Gastrocnemius medialis (tissue), 4 donors: Measurements from ENCODE around the gene GNAI2. TPM values are rescaled to one million over a fixed set of nuclear protein-coding genes. Genes with fewer than 3 reads are reported as not detected.
A peak's percentile ranks its signal among the peaks of the same experiment; 100 is the strongest.

Experiments used
- ATAC-seq, 2 donors: fragments of 150-250 bp; one replicate each; pipeline ENCODE4 v1.9.1; 2016
- DNase-seq, 2 donors: peaks; one replicate each; pipeline ENCODE4 v3.0.0-alpha.2; 2019
- H3K27ac ChIP-seq, 4 donors: fragments of 200-600 bp; sonication (generic); 1 replicate in 1 of 4; 2 replicates in 3 of 4; pipeline ENCODE4 v1.5.1; 2016 to 2018; ENCODE audit warnings: mild to moderate bottlenecking in 2 of 4, moderate library complexity in 1 of 4
- H3K27me3 ChIP-seq, 3 donors: fragments of 200-600 bp; sonication (generic) in 2 of 3; 1 replicate in 1 of 3; 2 replicates in 2 of 3; pipeline versions ENCODE4 v1.5.1 to v1.6.0; 2016 to 2019; ENCODE audit warnings: mild to moderate bottlenecking in 1 of 3, moderate library complexity in 1 of 3
- H3K36me3 ChIP-seq, 2 donors: fragments of 200-600 bp; sonication (generic) in 1 of 2; one replicate each; pipeline ENCODE4 v1.5.1; 2017 to 2018
- H3K4me1 ChIP-seq, 2 donors: fragments of 200-600 bp; sonication (generic) in 1 of 2; one replicate each; pipeline ENCODE4 v1.5.1; 2016 to 2017; ENCODE audit warnings: mild to moderate bottlenecking in 2 of 2
- H3K4me3 ChIP-seq, 4 donors: fragments of 200-600 bp; sonication (generic) in 3 of 4; 1 replicate in 1 of 4; 2 replicates in 3 of 4; pipeline ENCODE4 v1.5.1; 2016 to 2019; ENCODE audit warnings: mild to moderate bottlenecking in 2 of 4
- H3K9me3 ChIP-seq, 3 donors: fragments of 200-600 bp; sonication (generic) in 2 of 3; 1 replicate in 1 of 3; 2 replicates in 2 of 3; pipeline ENCODE4 v1.5.1; 2016 to 2019
- CTCF ChIP-seq, 5 experiments: fragments of 450-650 bp in 3 of 5; fragments of 200-600 bp in 2 of 5; sonication (generic) in 2 of 5; IDR thresholded peaks in 4 of 5; conservative IDR thresholded peaks in 1 of 5; 1 replicate in 4 of 5; 2 replicates in 1 of 5; pipeline ENCODE4 v1.5.1; 2016 to 2019; ENCODE audit warnings: antibody characterized with exemption in 5 of 5, mild to moderate bottlenecking in 3 of 5, moderate library complexity in 3 of 5
- POLR2A ChIP-seq, 2 donors: fragments of 450-650 bp; IDR thresholded peaks; one replicate each; pipeline ENCODE4 v1.6.1; 2017; ENCODE audit warnings: antibody characterized with exemption in 2 of 2, mild to moderate bottlenecking in 2 of 2, moderate library complexity in 2 of 2
- in situ Hi-C, 4 donors: fragments of 200-750 bp; cut with MboI; loops; one replicate each; pipeline versions ENCODE4 v1.15.0 to v1.8.0; 2017; ENCODE audit warnings: low sequenced_read_pairs in 4 of 4
- intact Hi-C: fragments of 100-400 bp; cut with DNase I; formaldehyde crosslinking; loops from one replicate; pipeline ENCODE4 v1.15.1; 2023; ENCODE audit warnings: low total_unique reads
- microRNA-seq, 2 donors: library from miRNA; unstranded; fragments of <30 nt; microRNA quantifications; one replicate each; pipeline ENCODE4, GENCODE V29; 2016; ENCODE audit warnings: borderline replicate concordance in 2 of 2
- total RNA-seq, 4 donors: library from RNA; depleted of rRNA; stranded (reverse); fragments of >200 nt; gene quantifications; one replicate each; pipeline versions ENCODE4 v1.1.0 to v1.2.3, GENCODE V29; 2016

Gene GNAI2
- total RNA-seq, 4 donors from 2014 or later, result 26.7 to 67.8 (median 39.8) TPM

- intact Hi-C loops (no loop called here), in situ Hi-C loops (no loop called here)
- DNase-seq (peak in 1 of 2 donors; percentile 72), ATAC-seq (no peak)
- peak within 1 kb of the TSS; percentile 85 to 91 (median 88) for H3K27ac ChIP-seq
- H3K9me3 ChIP-seq, result no peaks in the 10 kb centered on the region
- peaks cover 28 to 44% of the 10 kb centered on the region in 2 donors for H3K4me1 ChIP-seq
- H3K27me3 ChIP-seq, result no peaks in the 10 kb centered on the region
- no peaks in the 10 kb centered on the region for H3K36me3 ChIP-seq
- peak within 1 kb of the TSS; percentile 45 to 52 (median 49) for H3K4me3 ChIP-seq
- TF ChIP-seq CTCF (IDR thresholded peaks at IDR 0.05 in 4 of 5, conservative IDR thresholded peaks at IDR 0.05 in 1 of 5), result peak in 4 of 5 experiments; percentile 16 to 38 (median 21)
- TF ChIP-seq POLR2A (IDR thresholded peaks at IDR 0.05), result peak; percentile 44 to 55
Observed at GRCh38 chr3:50303013-50303815, 67.2 kb downstream of the GNAI2 start, which contains the start of gene HYAL1. TSS of gene HYAL1 (minus strand) at chr3:50303574. CDS start at chr3:50302956, 618 bp downstream.

- Histone ChIP-seq H3K27me3 (no peaks in the 10 kb centered on the region), H3K4me1 (peaks cover 21 to 37% of the 10 kb centered on the region in 2 donors), H3K36me3 (no peaks in the 10 kb centered on the region), H3K27ac (no peak overlapping the region), H3K9me3 (no peaks in the 10 kb centered on the region), H3K4me3 (no peak overlapping the region)
- no peak for TF ChIP-seq CTCF (IDR thresholded peaks at IDR 0.05 in 4 of 5, conservative IDR thresholded peaks at IDR 0.05 in 1 of 5)
- no peak for TF ChIP-seq POLR2A (IDR thresholded peaks at IDR 0.05)
- in situ Hi-C loops, result no loop called here
- ATAC-seq (no peak), DNase-seq (no peak)
- intact Hi-C loops, result no loop called here
Observed at GRCh38 chr3:50304601-50305000, 68.6 kb downstream of the GNAI2 start.

Small RNA genes within 50 kb of the gene (microRNA-seq; reads per million reads assigned to microRNA genes)
- gene MIR5787, result 0 reads per million in 2 donors

Other genes with a start within 250 kb of the GNAI2 start
- 100 to 1,000 TPM in 1 of 4 donors, 10 to 100 TPM in 3; 41.1 to 108 (median 48.2) TPM for gene RBM5, start 147.3 kb upstream of the GNAI2 start, total RNA-seq
- 10 to 100 TPM in 1 of 4 donors, 1 to 10 TPM in 3; 5.2 to 40.1 (median 7.5) TPM for gene SEMA3F, start 80.9 kb upstream of the GNAI2 start, total RNA-seq
- not detected for gene GNAT1, start 44.6 kb upstream of the GNAI2 start, total RNA-seq
- gene SLC38A3, start 30.9 kb upstream of the GNAI2 start, total RNA-seq, result 1 to 10 TPM; 1.9 to 8.9 (median 5.0) TPM
- gene SEMA3B, start 32.9 kb downstream of the GNAI2 start, total RNA-seq, result 1 to 10 TPM; 1.7 to 3.1 (median 2.1) TPM
- under 1 TPM in 3 of 4 donors, not detected in 1; 0.41 to 0.98 (median 0.49) TPM for gene LSMEM2, start 42.9 kb downstream of the GNAI2 start, total RNA-seq
- gene IFRD2, start 56.2 kb downstream of the GNAI2 start, total RNA-seq, result 100 to 1,000 TPM; 111 to 145 (median 127) TPM
- 1 to 10 TPM in 3 of 4 donors, not detected in 1; 1.1 to 2.3 (median 1.2) TPM for gene HYAL3, start 63.2 kb downstream of the GNAI2 start, total RNA-seq
- 10 to 100 TPM; 12.5 to 22.1 (median 14.8) TPM for gene NAA80, start 63.2 kb downstream of the GNAI2 start, total RNA-seq
- 10 to 100 TPM in 2 of 4 donors, 1 to 10 TPM in 2; 3.6 to 14.6 (median 9.1) TPM for gene HYAL1, start 67.4 kb downstream of the GNAI2 start, total RNA-seq
- 10 to 100 TPM; 47.0 to 69.8 (median 65.4) TPM for gene HYAL2, start 86.5 kb downstream of the GNAI2 start, total RNA-seq
- 10 to 100 TPM; 38.5 to 72.7 (median 51.5) TPM for gene TUSC2, start 92.0 kb downstream of the GNAI2 start, total RNA-seq
- 10 to 100 TPM; 13.3 to 22.5 (median 18.0) TPM for gene RASSF1, start 104.6 kb downstream of the GNAI2 start, total RNA-seq
- 1 to 10 TPM in 1 of 4 donors, not detected in 3; 3.0 TPM for gene ZMYND10, start 109.5 kb downstream of the GNAI2 start, total RNA-seq
- gene NPRL2, start 114.6 kb downstream of the GNAI2 start, total RNA-seq, result 10 to 100 TPM; 14.1 to 26.2 (median 23.1) TPM
- 10 to 100 TPM; 13.3 to 19.9 (median 17.8) TPM for gene CYB561D2, start 114.7 kb downstream of the GNAI2 start, total RNA-seq
- 10 to 100 TPM; 26.9 to 57.8 (median 42.3) TPM for gene TMEM115, start 123.3 kb downstream of the GNAI2 start, total RNA-seq